GM23338 (cell line): ENCODE results near the gene JOSD1.

Experiments
- CREB1 ChIP-seq: fragments of 250-450 bp; sonication (Bioruptor Pico); IDR thresholded peaks from 2 replicates; pipeline ENCODE4 v1.5.0; 2020; ENCODE audit warnings: low read depth, mild to moderate bottlenecking, moderate library complexity
- CTCF ChIP-seq, 2 experiments: fragments of 200-600 bp in 1 of 2; sonication (generic) in 1 of 2; conservative IDR thresholded peaks; 2 replicates each; pipeline versions ENCODE4 v1.5.1 to v1.6.1; 2016 to 2017; ENCODE audit warnings: antibody characterized with exemption in 2 of 2, low read depth in 2 of 2, mild to moderate bottlenecking in 2 of 2, moderate library complexity in 1 of 2
- EZH2 ChIP-seq: fragments of 200-600 bp; sonication (generic); IDR thresholded peaks from one replicate; pipeline ENCODE4 v1.8.0; 2017; ENCODE audit warnings: antibody characterized with exemption, mild to moderate bottlenecking, low read depth; ENCODE audit not compliant: unreplicated experiment
- EZH2phosphoT487 ChIP-seq: fragments of 200-600 bp; sonication (generic); IDR thresholded peaks from one replicate; pipeline ENCODE4 v1.8.1; 2018; ENCODE audit warnings: antibody characterized with exemption; ENCODE audit not compliant: unreplicated experiment
- JUNB ChIP-seq: IDR thresholded peaks from one replicate; pipeline ENCODE4 v1.6.1; 2016; ENCODE audit warnings: antibody characterized with exemption; ENCODE audit not compliant: unreplicated experiment
- POLR2AphosphoS5 ChIP-seq: IDR thresholded peaks from 2 replicates; pipeline ENCODE4 v1.6.1; 2016; ENCODE audit warnings: antibody characterized with exemption, low read depth

- TF ChIP-seq EZH2phosphoT487: no peak
- TF ChIP-seq CTCF (conservative IDR thresholded peaks at IDR 0.05; ENCODE audit: low read depth in 2 of 2): no peak
- TF ChIP-seq POLR2AphosphoS5: no peak
- TF ChIP-seq CREB1 (CRISPR knock-in tag): no peak
- TF ChIP-seq JUNB: no peak
- no peak for TF ChIP-seq EZH2
Measured at GRCh38 chr22:38716826-38717225, 16.1 kb upstream of the JOSD1 start.
